Neural progenitor cell (in vitro differentiated cells): ENCODE results near the gene ARID3A.

Experiments
- CTCF ChIP-seq: fragments of 200-600 bp; sonication (generic); IDR thresholded peaks from 2 replicates; pipeline ENCODE4 v1.5.1; 2017; ENCODE audit warnings: antibody characterized with exemption, mild to moderate bottlenecking
- EZH2 ChIP-seq: fragments of 200-600 bp; sonication (generic); IDR thresholded peaks from 2 replicates; pipeline ENCODE4 v1.6.1; 2017; ENCODE audit warnings: antibody characterized with exemption, mild to moderate bottlenecking, moderate library complexity
- EZH2phosphoT487 ChIP-seq: fragments of 200-600 bp; sonication (generic); IDR thresholded peaks from 2 replicates; pipeline ENCODE4 v1.6.1; 2017; ENCODE audit warnings: antibody characterized with exemption

- TF ChIP-seq CTCF (no peak), EZH2phosphoT487 (no peak), EZH2 (no peak)
Measured at GRCh38 chr19:876089-876488, 49.7 kb upstream of the ARID3A start.
